ENCODE results near the gene RARS2. TPM values are rescaled to one million over a fixed set of nuclear protein-coding genes. Genes with fewer than 3 reads are reported as not detected.

The RARS2 gene
- total RNA-seq, 1 experiment from 2014 or later = 14.8 TPM

GRCh38 chr6:87572021-87572420 is 17.8 kb downstream of the RARS2 start:
- peak; percentile 57 for ATAC-seq
- Histone ChIP-seq H4K20me1 (ENCODE audit: low read length) (peaks cover 4% of the 10 kb centered on the region; the same call in 1 of the 2 replicates), H3K27ac (ENCODE audit: low read length) (peak overlapping the region; percentile 11; the same call in 1 of the 2 replicates), H3K9ac (ENCODE audit: low read length) (no peak overlapping the region), H3K9me3 (ENCODE audit: low read length) (no peaks in the 10 kb centered on the region), H3K79me2 (ENCODE audit: low read length) (peaks cover 51% of the 10 kb centered on the region), H3K9me2 (replicated peaks; ENCODE audit: low read length) (no peaks in the 10 kb centered on the region), H3K36me3 (ENCODE audit: low read depth, low read length) (peaks cover 3% of the 10 kb centered on the region; the same call in 1 of the 2 replicates), H3K27me3 (ENCODE audit: low read length) (no peaks in the 10 kb centered on the region), H3F3A (ENCODE audit: low read length, unreplicated experiment) (no peaks in the 10 kb centered on the region), H3K4me3 (ENCODE audit: low read length) (no peak overlapping the region), H2AFZ (ENCODE audit: low read length) (no peak overlapping the region), H3K4me1 (ENCODE audit: insufficient read depth, low read length) (peaks cover 19% of the 10 kb centered on the region), H3K4me2 (ENCODE audit: low read length) (peak overlapping the region; percentile 19; the same call in 1 of the 2 replicates)
- intact Hi-C loops (cut with micrococcal nuclease) = no loop called here
- CTCF ChIA-PET = interaction anchor here (0.6 kb wide), 1 partner anchor 17 kb away, joined by 4 read pairs; no protein-coding TSS in a partner anchor
- peak; percentile 11 for DNase-seq
- POLR2A ChIA-PET (ENCODE audit: unreplicated experiment) = interaction anchor here (0.6 kb wide), 1 partner anchor 34 kb away, joined by 7 read pairs; no protein-coding TSS in a partner anchor
- TF ChIP-seq EZH2 (IDR thresholded peaks at IDR 0.05; ENCODE audit: low read length, unreplicated experiment) = no peak
- TF ChIP-seq CTCF (conservative IDR thresholded peaks at IDR 0.05; ENCODE audit: low read depth, low read length) = no peak
- BruUV-seq (replicated peaks) = no TSS peak

- DNase-seq = no peak
- ChIA-PET POLR2A (ENCODE audit: unreplicated experiment) (no interaction called here), CTCF (no interaction called here)
- no peak overlapping the region for H3K27ac ChIP-seq (ENCODE audit: low read length)
- H3K79me2 ChIP-seq (ENCODE audit: low read length) = no peaks in the 10 kb centered on the region
- H3K36me3 ChIP-seq (ENCODE audit: low read depth, low read length) = peaks cover 18% of the 10 kb centered on the region
- no peaks in the 10 kb centered on the region for H3K9me3 ChIP-seq (ENCODE audit: low read length)
- no peaks in the 10 kb centered on the region for H4K20me1 ChIP-seq (ENCODE audit: low read length)
- no TSS peak for BruUV-seq (replicated peaks)
- H3K9me2 ChIP-seq (replicated peaks; ENCODE audit: low read length) = no peaks in the 10 kb centered on the region
- H3K27me3 ChIP-seq (ENCODE audit: low read length) = no peaks in the 10 kb centered on the region
- H3F3A ChIP-seq (ENCODE audit: low read length, unreplicated experiment) = no peaks in the 10 kb centered on the region
- intact Hi-C loops (cut with micrococcal nuclease) = no loop called here
- no peak overlapping the region for H3K4me2 ChIP-seq (ENCODE audit: low read length)
- no peak for ATAC-seq
- no peak overlapping the region for H3K9ac ChIP-seq (ENCODE audit: low read length)
- no peak overlapping the region for H3K4me3 ChIP-seq (ENCODE audit: low read length)
- TF ChIP-seq EZH2phosphoT487 (IDR thresholded peaks at IDR 0.05; ENCODE audit: borderline replicate concordance, low read length) = no peak
- TF ChIP-seq EZH2 (IDR thresholded peaks at IDR 0.05; ENCODE audit: low read length, unreplicated experiment) = no peak
- no peak for TF ChIP-seq CTCF (conservative IDR thresholded peaks at IDR 0.05; ENCODE audit: low read depth, low read length)
- H2AFZ ChIP-seq (ENCODE audit: low read length) = no peak overlapping the region
- no peaks in the 10 kb centered on the region for H3K4me1 ChIP-seq (ENCODE audit: insufficient read depth, low read length)
These were observed 28.8 kb downstream of the RARS2 start for GRCh38 chr6:87561017-87561416.

- Histone ChIP-seq H3K79me2 (ENCODE audit: low read length) (no peaks in the 10 kb centered on the region), H3K9me3 (ENCODE audit: low read length) (no peaks in the 10 kb centered on the region), H3K4me3 (ENCODE audit: low read length) (no peak overlapping the region), H3K4me1 (ENCODE audit: insufficient read depth, low read length) (no peaks in the 10 kb centered on the region), H3K4me2 (ENCODE audit: low read length) (no peak overlapping the region), H3K36me3 (ENCODE audit: low read depth, low read length) (peaks cover 8% of the 10 kb centered on the region; the same call in 1 of the 2 replicates), H3K27me3 (ENCODE audit: low read length) (no peaks in the 10 kb centered on the region), H3K9me2 (replicated peaks; ENCODE audit: low read length) (no peaks in the 10 kb centered on the region), H4K20me1 (ENCODE audit: low read length) (no peaks in the 10 kb centered on the region), H2AFZ (ENCODE audit: low read length) (no peak overlapping the region), H3K9ac (ENCODE audit: low read length) (no peak overlapping the region), H3F3A (ENCODE audit: low read length, unreplicated experiment) (no peaks in the 10 kb centered on the region), H3K27ac (ENCODE audit: low read length) (no peak overlapping the region)
- ChIA-PET POLR2A (ENCODE audit: unreplicated experiment) (no interaction called here), CTCF (no interaction called here)
- TF ChIP-seq EZH2 (IDR thresholded peaks at IDR 0.05; ENCODE audit: low read length, unreplicated experiment) = no peak
- TF ChIP-seq CTCF (conservative IDR thresholded peaks at IDR 0.05; ENCODE audit: low read depth, low read length) = no peak
- no peak for TF ChIP-seq EZH2phosphoT487 (IDR thresholded peaks at IDR 0.05; ENCODE audit: borderline replicate concordance, low read length)
- ATAC-seq = no peak
- no TSS peak for BruUV-seq (replicated peaks)
- DNase-seq = no peak
- intact Hi-C loops (cut with micrococcal nuclease) = no loop called here
These were observed 31.3 kb downstream of the RARS2 start for GRCh38 chr6:87558446-87558845.
